Measurements from ENCODE around the gene KITLG.

KITLG gene

GRCh38 chr12:88445705-88446394, 134.4 kb downstream of the KITLG start:
- TF ChIP-seq, protein P1, sequence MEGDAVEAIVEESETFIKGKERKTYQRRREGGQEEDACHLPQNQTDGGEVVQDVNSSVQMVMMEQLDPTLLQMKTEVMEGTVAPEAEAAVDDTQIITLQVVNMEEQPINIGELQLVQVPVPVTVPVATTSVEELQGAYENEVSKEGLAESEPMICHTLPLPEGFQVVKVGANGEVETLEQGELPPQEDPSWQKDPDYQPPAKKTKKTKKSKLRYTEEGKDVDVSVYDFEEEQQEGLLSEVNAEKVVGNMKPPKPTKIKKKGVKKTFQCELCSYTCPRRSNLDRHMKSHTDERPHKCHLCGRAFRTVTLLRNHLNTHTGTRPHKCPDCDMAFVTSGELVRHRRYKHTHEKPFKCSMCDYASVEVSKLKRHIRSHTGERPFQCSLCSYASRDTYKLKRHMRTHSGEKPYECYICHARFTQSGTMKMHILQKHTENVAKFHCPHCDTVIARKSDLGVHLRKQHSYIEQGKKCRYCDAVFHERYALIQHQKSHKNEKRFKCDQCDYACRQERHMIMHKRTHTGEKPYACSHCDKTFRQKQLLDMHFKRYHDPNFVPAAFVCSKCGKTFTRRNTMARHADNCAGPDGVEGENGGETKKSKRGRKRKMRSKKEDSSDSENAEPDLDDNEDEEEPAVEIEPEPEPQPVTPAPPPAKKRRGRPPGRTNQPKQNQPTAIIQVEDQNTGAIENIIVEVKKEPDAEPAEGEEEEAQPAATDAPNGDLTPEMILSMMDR (IDR thresholded peaks at IDR 0.05; ENCODE audit: borderline replicate concordance, insufficient read depth, low read depth, low read length): no peak
- H3K4me3 ChIP-seq (ENCODE audit: low read depth, low read length): no peak overlapping the region

GRCh38 chr12:88444481-88444880, 135.8 kb downstream of the KITLG start:
- H3K4me3 ChIP-seq (ENCODE audit: low read depth, low read length): no peak overlapping the region
- TF ChIP-seq, protein P1 (IDR thresholded peaks at IDR 0.05; ENCODE audit: borderline replicate concordance, insufficient read depth, low read depth, low read length): no peak
